SK-N-SH treated with all-trans-retinoic acid at 6 μM for 48 hours (cell line): ENCODE data around the gene PACSIN2.

Experiments
- BACH2 ChIP-seq: fragments of 250-450 bp; sonication (Bioruptor Pico); IDR thresholded peaks from 2 replicates; pipeline ENCODE4 v1.9.0; 2021; ENCODE audit warnings: mild to moderate bottlenecking, borderline replicate concordance
- CSDC2 ChIP-seq: fragments of 250-450 bp; sonication (Bioruptor Pico); IDR thresholded peaks from 2 replicates; pipeline ENCODE4 v1.5.0; 2020; ENCODE audit warnings: mild to moderate bottlenecking, moderate library complexity
- CSRNP3 ChIP-seq: fragments of 250-450 bp; sonication (Bioruptor Pico); IDR thresholded peaks from 2 replicates; pipeline ENCODE4 v1.5.1; 2021; ENCODE audit warnings: mild to moderate bottlenecking, moderate library complexity
- ESRRG ChIP-seq: fragments of 250-450 bp; sonication (Bioruptor Pico); IDR thresholded peaks from 2 replicates; pipeline ENCODE4 v1.6.1; 2021; ENCODE audit warnings: mild to moderate bottlenecking
- GLIS3 ChIP-seq: fragments of 250-450 bp; sonication (Bioruptor Pico); IDR thresholded peaks from 2 replicates; pipeline ENCODE4 v1.5.0; 2020; ENCODE audit warnings: mild to moderate bottlenecking, moderate library complexity
- ISL1 ChIP-seq: fragments of 250-450 bp; sonication (Bioruptor Pico); IDR thresholded peaks from 2 replicates; pipeline ENCODE4 v2.1.2; 2022; ENCODE audit warnings: mild to moderate bottlenecking, moderate library complexity
- POU6F1 ChIP-seq: fragments of 250-450 bp; sonication (Bioruptor Pico); IDR thresholded peaks from 2 replicates; pipeline ENCODE4 v1.8.0; 2021; ENCODE audit warnings: low read depth, mild to moderate bottlenecking, moderate library complexity, borderline replicate concordance
- RARB ChIP-seq: fragments of 250-450 bp; sonication (Bioruptor Pico); IDR thresholded peaks from 2 replicates; pipeline ENCODE4 v1.8.0; 2021; ENCODE audit warnings: mild to moderate bottlenecking, moderate library complexity
- TOX ChIP-seq: fragments of 250-450 bp; sonication (Bioruptor Pico); IDR thresholded peaks from 2 replicates; pipeline ENCODE4 v1.8.0; 2021; ENCODE audit warnings: mild to moderate bottlenecking, moderate library complexity, borderline replicate concordance
- ZFP30 ChIP-seq: fragments of 450-650 bp; formaldehyde crosslinking; IDR thresholded peaks from 2 replicates; pipeline ENCODE4 v1.5.0; 2022; ENCODE audit warnings: mild to moderate bottlenecking, moderate library complexity
- ZNF565 ChIP-seq: fragments of 450-650 bp; formaldehyde crosslinking; conservative IDR thresholded peaks from 2 replicates; pipeline ENCODE4 v1.5.0; 2020; ENCODE audit warnings: low read depth, mild to moderate bottlenecking, moderate library complexity
- ZNF70 ChIP-seq: fragments of 450-650 bp; formaldehyde crosslinking; IDR thresholded peaks from 2 replicates; pipeline ENCODE4 v1.5.0; 2020; ENCODE audit warnings: mild to moderate bottlenecking, moderate library complexity

GRCh38 chr22:42897960-42898359 lies 117.0 kb downstream of the PACSIN2 start:
- TF ChIP-seq CSDC2 (CRISPR knock-in tag) (no peak), RARB (no peak), CSRNP3 (CRISPR knock-in tag) (no peak), ISL1 (no peak), ESRRG (CRISPR knock-in tag) (no peak), ZNF565 (CRISPR knock-in tag) (no peak), BACH2 (CRISPR knock-in tag) (no peak), GLIS3 (CRISPR knock-in tag) (no peak), ZFP30 (no peak), POU6F1 (CRISPR knock-in tag) (no peak), TOX (CRISPR knock-in tag) (no peak), ZNF70 (CRISPR knock-in tag) (no peak)
